Type B pancreatic cell (in vitro differentiated cells): ENCODE data around the gene CHRNA3. TPM values are rescaled to one million over a fixed set of nuclear protein-coding genes. Genes with fewer than 3 reads are reported as not detected.

ENCODE experiments used
- DNase-seq: peaks from one replicate; pipeline ENCODE4 v3.0.0; 2021; ENCODE audit warnings: mixed read lengths; ENCODE audit not compliant: unreplicated experiment; ENCODE audit errors: extremely low spot score
- H3K27ac Mint-ChIP-seq: 2 replicates; pipeline ENCODE4 v1.8.0; 2021; ENCODE audit warnings: mild to moderate bottlenecking, mixed read lengths
- H3K27me3 Mint-ChIP-seq: 2 replicates; pipeline ENCODE4 v1.8.0; 2021; ENCODE audit warnings: mixed read lengths
- H3K36me3 Mint-ChIP-seq: 2 replicates; pipeline ENCODE4 v1.8.0; 2021; ENCODE audit warnings: mixed read lengths
- H3K4me1 Mint-ChIP-seq: one replicate; pipeline ENCODE4 v1.8.0; 2021; ENCODE audit warnings: mixed read lengths; ENCODE audit not compliant: unreplicated experiment
- H3K4me3 Mint-ChIP-seq: 2 replicates; pipeline ENCODE4 v1.8.0; 2021; ENCODE audit warnings: mild to moderate bottlenecking, mixed read lengths
- H3K9me3 Mint-ChIP-seq: 2 replicates; pipeline ENCODE4 v1.8.0; 2021; ENCODE audit warnings: mixed read lengths
- total RNA-seq: library from RNA; stranded (reverse); gene quantifications from 2 replicates; pipeline ENCODE4 v1.2.1, GENCODE V29; 2021; ENCODE audit warnings: low replicate concordance
- TF ChIP-seq, protein P1 (sequence below): fragments of 200-600 bp; sonication (generic); conservative IDR thresholded peaks from 2 replicates; pipeline ENCODE4 v1.5.0; 2021; ENCODE audit warnings: antibody characterized with exemption, mild to moderate bottlenecking

Gene CHRNA3
- total RNA-seq, 1 donor from 2014 or later = 8.4 TPM

DNA sequence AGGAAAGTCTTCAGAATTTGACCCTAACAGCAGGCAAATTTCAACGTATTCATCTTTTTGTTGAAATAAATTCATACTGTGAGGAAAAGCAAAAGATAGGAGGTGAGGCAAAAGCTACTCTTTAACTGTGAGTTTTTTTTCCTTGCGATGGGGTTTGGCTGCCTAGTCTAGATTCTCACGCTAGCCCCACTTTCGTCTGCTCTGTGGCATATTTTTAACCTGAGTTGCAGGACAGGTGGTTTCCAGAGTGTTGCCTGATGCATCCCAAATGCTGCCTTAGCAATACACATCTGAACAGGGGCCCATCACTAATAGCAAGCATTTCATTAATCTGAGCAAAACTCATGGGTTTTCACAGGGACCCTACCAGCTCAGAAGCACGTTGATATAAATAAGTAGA lies 68.9 kb downstream of the CHRNA3 start:
- no peak for DNase-seq
- TF ChIP-seq, protein P1, sequence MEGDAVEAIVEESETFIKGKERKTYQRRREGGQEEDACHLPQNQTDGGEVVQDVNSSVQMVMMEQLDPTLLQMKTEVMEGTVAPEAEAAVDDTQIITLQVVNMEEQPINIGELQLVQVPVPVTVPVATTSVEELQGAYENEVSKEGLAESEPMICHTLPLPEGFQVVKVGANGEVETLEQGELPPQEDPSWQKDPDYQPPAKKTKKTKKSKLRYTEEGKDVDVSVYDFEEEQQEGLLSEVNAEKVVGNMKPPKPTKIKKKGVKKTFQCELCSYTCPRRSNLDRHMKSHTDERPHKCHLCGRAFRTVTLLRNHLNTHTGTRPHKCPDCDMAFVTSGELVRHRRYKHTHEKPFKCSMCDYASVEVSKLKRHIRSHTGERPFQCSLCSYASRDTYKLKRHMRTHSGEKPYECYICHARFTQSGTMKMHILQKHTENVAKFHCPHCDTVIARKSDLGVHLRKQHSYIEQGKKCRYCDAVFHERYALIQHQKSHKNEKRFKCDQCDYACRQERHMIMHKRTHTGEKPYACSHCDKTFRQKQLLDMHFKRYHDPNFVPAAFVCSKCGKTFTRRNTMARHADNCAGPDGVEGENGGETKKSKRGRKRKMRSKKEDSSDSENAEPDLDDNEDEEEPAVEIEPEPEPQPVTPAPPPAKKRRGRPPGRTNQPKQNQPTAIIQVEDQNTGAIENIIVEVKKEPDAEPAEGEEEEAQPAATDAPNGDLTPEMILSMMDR = no peak
- Mint-ChIP-seq H3K27ac (no peak overlapping the region), H3K4me1 (no peaks in the 10 kb centered on the region), H3K36me3 (peaks cover 17% of the 10 kb centered on the region), H3K9me3 (no peaks in the 10 kb centered on the region), H3K4me3 (no peak overlapping the region), H3K27me3 (peaks cover 6% of the 10 kb centered on the region)

- no peak for DNase-seq
- no peak overlapping the region for H3K27ac Mint-ChIP-seq
- no peaks in the 10 kb centered on the region for H3K4me1 Mint-ChIP-seq
- TF ChIP-seq, protein P1 = no peak
- no peaks in the 10 kb centered on the region for H3K9me3 Mint-ChIP-seq
- H3K4me3 Mint-ChIP-seq = no peak overlapping the region
- H3K36me3 Mint-ChIP-seq = peaks cover 18% of the 10 kb centered on the region
- peaks cover 4% of the 10 kb centered on the region for H3K27me3 Mint-ChIP-seq
These were observed 70.0 kb downstream of the CHRNA3 start for GRCh38 chr15:78550815-78551214.

- TF ChIP-seq, protein P1 = no peak
- peaks cover 4% of the 10 kb centered on the region for H3K27me3 Mint-ChIP-seq
- H3K4me1 Mint-ChIP-seq = no peaks in the 10 kb centered on the region
- no peak overlapping the region for H3K27ac Mint-ChIP-seq
- H3K36me3 Mint-ChIP-seq = peaks cover 23% of the 10 kb centered on the region
- H3K9me3 Mint-ChIP-seq = no peaks in the 10 kb centered on the region
- no peak overlapping the region for H3K4me3 Mint-ChIP-seq
- no peak for DNase-seq
These were observed 70.6 kb downstream of the CHRNA3 start for GRCh38 chr15:78550194-78550593.

Other genes with a start within 250 kb of the CHRNA3 start
- 76.9 and 83.8 TPM in 2 replicates for gene IREB2, start 182.8 kb downstream of the CHRNA3 start, total RNA-seq
- gene HYKK, start 113.4 kb downstream of the CHRNA3 start, total RNA-seq = 3.3 and 6.8 TPM in 2 replicates
- gene PSMA4, start 80.6 kb downstream of the CHRNA3 start, total RNA-seq = 182 and 209 TPM in 2 replicates
- gene CHRNA5, start 55.5 kb downstream of the CHRNA3 start, total RNA-seq = 2.3 and 11.5 TPM in 2 replicates
- gene CHRNB4, start 20.2 kb upstream of the CHRNA3 start, total RNA-seq = 3.8 and 4.6 TPM in 2 replicates
- 8.4 and 51.9 TPM in 2 replicates for gene ADAMTS7, start 190.5 kb upstream of the CHRNA3 start, total RNA-seq